HEK293 (cell line): ENCODE measurements around the gene BACH2.

Experiments
- FEZF1 ChIP-seq: fragments of 450-650 bp; formaldehyde crosslinking; IDR thresholded peaks from 2 replicates; pipeline ENCODE4 v1.5.1; 2016; ENCODE audit warnings: missing biosample characterization, missing genetic modification characterization
- REPIN1 ChIP-seq: fragments of 450-650 bp; formaldehyde crosslinking; IDR thresholded peaks from 2 replicates; pipeline ENCODE4 v1.5.1; 2017; ENCODE audit warnings: missing biosample characterization, missing genetic modification characterization, low read depth
- REST ChIP-seq: fragments of 450-650 bp; formaldehyde crosslinking; IDR thresholded peaks from 2 replicates; pipeline ENCODE4 v1.5.1; 2016; ENCODE audit warnings: missing biosample characterization, missing genetic modification characterization
- SP3 ChIP-seq: fragments of 450-650 bp; formaldehyde crosslinking; IDR thresholded peaks from 2 replicates; pipeline ENCODE4 v1.5.1; 2016; ENCODE audit warnings: missing biosample characterization, missing genetic modification characterization
- ZBTB10 ChIP-seq: fragments of 450-650 bp; formaldehyde crosslinking; IDR thresholded peaks from 2 replicates; pipeline ENCODE4 v1.5.1; 2016; ENCODE audit warnings: missing biosample characterization, missing genetic modification characterization
- ZBTB17 ChIP-seq: fragments of 450-650 bp; formaldehyde crosslinking; IDR thresholded peaks from 2 replicates; pipeline ENCODE4 v1.5.1; 2016; ENCODE audit warnings: missing biosample characterization, missing genetic modification characterization
- ZNF10 ChIP-seq: fragments of 450-650 bp; formaldehyde crosslinking; IDR thresholded peaks from 2 replicates; pipeline ENCODE4 v1.5.1; 2017; ENCODE audit warnings: missing biosample characterization, missing genetic modification characterization
- ZNF112 ChIP-seq: fragments of 450-650 bp; formaldehyde crosslinking; IDR thresholded peaks from 2 replicates; pipeline ENCODE4 v1.5.0; 2017; ENCODE audit warnings: missing biosample characterization, missing genetic modification characterization
- ZNF146 ChIP-seq: fragments of 450-650 bp; formaldehyde crosslinking; IDR thresholded peaks from 2 replicates; pipeline ENCODE4 v1.5.1; 2016; ENCODE audit warnings: missing biosample characterization, missing genetic modification characterization
- ZNF174 ChIP-seq: fragments of 450-650 bp; formaldehyde crosslinking; IDR thresholded peaks from 2 replicates; pipeline ENCODE4 v1.5.0; 2017; ENCODE audit warnings: missing biosample characterization, mild to moderate bottlenecking, missing genetic modification characterization
- ZNF175 ChIP-seq: fragments of 450-650 bp; formaldehyde crosslinking; IDR thresholded peaks from 2 replicates; pipeline ENCODE4 v1.5.1; 2016; ENCODE audit warnings: missing biosample characterization, missing genetic modification characterization
- ZNF18 ChIP-seq: fragments of 450-650 bp; formaldehyde crosslinking; IDR thresholded peaks from 2 replicates; pipeline ENCODE4 v1.5.1; 2016; ENCODE audit warnings: missing biosample characterization, missing genetic modification characterization
- ZNF23 ChIP-seq: fragments of 450-650 bp; formaldehyde crosslinking; IDR thresholded peaks from 2 replicates; pipeline ENCODE4 v1.5.1; 2016; ENCODE audit warnings: missing biosample characterization, missing genetic modification characterization, borderline replicate concordance
- ZNF274 ChIP-seq, 2 experiments: fragments of 200-500 bp in 1 of 2; fragments of 450-650 bp in 1 of 2; sonication (Bioruptor generic) in 1 of 2; formaldehyde crosslinking in 1 of 2; IDR thresholded peaks; 2 replicates each; pipeline versions ENCODE4 v1.5.1 to v1.6.1; 2014 to 2016; ENCODE audit warnings: borderline replicate concordance in 1 of 2, inconsistent platforms in 1 of 2, low read length in 1 of 2, missing biosample characterization in 1 of 2, missing genetic modification characterization in 1 of 2
- ZNF311 ChIP-seq: fragments of 450-650 bp; formaldehyde crosslinking; IDR thresholded peaks from 2 replicates; pipeline ENCODE4 v1.5.1; 2017; ENCODE audit warnings: missing biosample characterization, missing genetic modification characterization, borderline replicate concordance
- ZNF354C ChIP-seq: fragments of 450-650 bp; formaldehyde crosslinking; IDR thresholded peaks from 2 replicates; pipeline ENCODE4 v1.5.1; 2016; ENCODE audit warnings: missing biosample characterization, missing genetic modification characterization, low read depth, borderline replicate concordance
- ZNF514 ChIP-seq: fragments of 450-650 bp; formaldehyde crosslinking; IDR thresholded peaks from 2 replicates; pipeline ENCODE4 v1.5.1; 2016; ENCODE audit warnings: missing biosample characterization, missing genetic modification characterization
- ZNF521 ChIP-seq: fragments of 450-650 bp; formaldehyde crosslinking; IDR thresholded peaks from 2 replicates; pipeline ENCODE4 v1.5.1; 2017; ENCODE audit warnings: missing biosample characterization, mild to moderate bottlenecking, missing genetic modification characterization
- ZNF549 ChIP-seq: fragments of 450-650 bp; IDR thresholded peaks from 2 replicates; pipeline ENCODE4 v1.5.1; 2018; ENCODE audit warnings: missing biosample characterization, missing genetic modification characterization, mild to moderate bottlenecking, inconsistent platforms, moderate library complexity
- ZNF560 ChIP-seq: fragments of 450-650 bp; formaldehyde crosslinking; IDR thresholded peaks from 2 replicates; pipeline ENCODE4 v1.5.1; 2017; ENCODE audit warnings: missing biosample characterization, missing genetic modification characterization, borderline replicate concordance
- ZNF561 ChIP-seq: fragments of 450-650 bp; IDR thresholded peaks from 2 replicates; pipeline ENCODE4 v1.5.1; 2018; ENCODE audit warnings: missing biosample characterization, missing genetic modification characterization, borderline replicate concordance
- ZNF600 ChIP-seq: fragments of 450-650 bp; formaldehyde crosslinking; IDR thresholded peaks from 2 replicates; pipeline ENCODE4 v1.5.1; 2016; ENCODE audit warnings: missing biosample characterization, missing genetic modification characterization
- ZNF623 ChIP-seq: fragments of 450-650 bp; formaldehyde crosslinking; IDR thresholded peaks from 2 replicates; pipeline ENCODE4 v1.5.1; 2016; ENCODE audit warnings: missing biosample characterization, missing genetic modification characterization
- ZNF639 ChIP-seq: fragments of 450-650 bp; formaldehyde crosslinking; IDR thresholded peaks from 2 replicates; pipeline ENCODE4 v1.5.1; 2016; ENCODE audit warnings: missing biosample characterization, missing genetic modification characterization
- ZNF658 ChIP-seq: fragments of 450-650 bp; formaldehyde crosslinking; IDR thresholded peaks from 2 replicates; pipeline ENCODE4; 2016; ENCODE audit warnings: missing biosample characterization, missing genetic modification characterization
- ZNF707 ChIP-seq: fragments of 450-650 bp; formaldehyde crosslinking; IDR thresholded peaks from 2 replicates; pipeline ENCODE4 v1.5.1; 2016; ENCODE audit warnings: missing biosample characterization, missing genetic modification characterization
- ZNF776 ChIP-seq: fragments of 450-650 bp; formaldehyde crosslinking; IDR thresholded peaks from 2 replicates; pipeline ENCODE4 v1.5.0; 2017; ENCODE audit warnings: missing biosample characterization, missing genetic modification characterization, borderline replicate concordance
- ZNF843 ChIP-seq: fragments of 450-650 bp; formaldehyde crosslinking; IDR thresholded peaks from 2 replicates; pipeline ENCODE4 v1.5.1; 2016; ENCODE audit warnings: missing biosample characterization, missing genetic modification characterization
- ZSCAN16 ChIP-seq: fragments of 450-650 bp; formaldehyde crosslinking; IDR thresholded peaks from 2 replicates; pipeline ENCODE4 v1.5.1; 2016; ENCODE audit warnings: missing biosample characterization, missing genetic modification characterization
- TF ChIP-seq, protein P1 (sequence below): sonication (generic); formaldehyde crosslinking; IDR thresholded peaks from 2 replicates; pipeline ENCODE4 v1.8.1; 2022; ENCODE audit warnings: mild to moderate bottlenecking, moderate library complexity, missing genetic modification reagents

BACH2 gene

DNA sequence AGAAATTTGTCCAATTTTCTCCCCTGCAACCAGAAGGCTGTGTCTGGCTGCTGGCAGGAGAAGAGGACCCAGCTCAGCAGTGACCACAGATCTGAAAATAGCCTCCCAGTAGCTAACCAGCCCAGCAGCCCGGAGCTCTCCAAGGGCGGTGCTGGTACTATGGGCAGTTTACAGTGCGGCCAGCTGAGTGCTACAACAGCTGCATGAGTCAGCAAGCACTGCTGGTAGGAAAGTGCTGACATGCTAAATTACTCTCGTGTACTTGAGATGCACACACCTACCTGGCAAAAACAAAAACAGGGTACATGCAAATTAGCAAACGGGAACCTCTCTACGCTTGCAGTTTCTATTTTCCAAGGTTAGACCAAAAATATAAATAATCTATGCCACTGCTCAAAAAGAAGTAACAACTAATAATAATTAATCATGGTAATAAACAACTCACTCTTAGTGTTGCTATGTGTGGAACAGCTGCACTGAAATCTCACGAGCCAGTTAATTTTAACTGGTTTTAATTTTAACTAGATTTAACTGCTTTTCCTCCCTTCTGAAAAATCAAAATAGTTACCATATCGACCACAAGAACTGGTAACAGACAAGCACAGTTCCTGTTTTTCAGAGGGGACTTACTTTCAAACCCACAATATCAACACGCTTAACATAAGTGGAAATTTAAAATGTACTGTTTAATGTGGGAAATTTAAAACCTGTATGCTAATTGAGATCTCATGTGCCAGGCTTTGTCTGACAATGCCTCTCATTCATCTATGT, 10.8 kb downstream of the BACH2 start (continued):
- TF ChIP-seq REST (tag by site-specific recombination) = peak; percentile 79
- TF ChIP-seq ZNF561 (tag by site-specific recombination) = peak; percentile 44; the same call in 1 of the 2 replicates
- no peak for TF ChIP-seq ZNF639
- TF ChIP-seq ZNF274 (IDR thresholded peaks at IDR 0.05; ENCODE audit: low read length) = no peak
- TF ChIP-seq ZNF274 (tag by site-specific recombination; IDR thresholded peaks at IDR 0.05; ENCODE audit: borderline replicate concordance) = no peak
- no peak; the same call in 1 of the 2 replicates for TF ChIP-seq ZNF10 (tag by site-specific recombination)
- TF ChIP-seq ZNF175 (tag by site-specific recombination) = no peak
- no peak for TF ChIP-seq SP3
- TF ChIP-seq ZNF549 (tag by site-specific recombination) = no peak
- no peak for TF ChIP-seq ZNF658
- TF ChIP-seq ZNF521 = no peak
- TF ChIP-seq ZNF146 (tag by site-specific recombination) = no peak
- TF ChIP-seq ZNF560 = no peak
- no peak for TF ChIP-seq ZNF707 (tag by site-specific recombination)
- TF ChIP-seq FEZF1 (tag by site-specific recombination) = no peak
- TF ChIP-seq ZNF843 (tag by site-specific recombination) = no peak
- TF ChIP-seq ZNF174 (tag by site-specific recombination) = no peak
- TF ChIP-seq ZSCAN16 (tag by site-specific recombination) = no peak
- no peak for TF ChIP-seq ZBTB10
- no peak for TF ChIP-seq REPIN1 (tag by site-specific recombination)
- TF ChIP-seq ZNF354C = no peak
- TF ChIP-seq ZNF600 (tag by site-specific recombination) = peak; percentile 68
- TF ChIP-seq ZNF23 (tag by site-specific recombination) = no peak
- TF ChIP-seq ZNF514 = no peak
- no peak for TF ChIP-seq ZNF776 (tag by site-specific recombination)
- no peak for TF ChIP-seq ZNF623
- no peak for TF ChIP-seq ZNF18
- no peak for TF ChIP-seq ZNF112 (tag by site-specific recombination)
- TF ChIP-seq ZNF311 (tag by site-specific recombination) = no peak
- TF ChIP-seq, protein P1, sequence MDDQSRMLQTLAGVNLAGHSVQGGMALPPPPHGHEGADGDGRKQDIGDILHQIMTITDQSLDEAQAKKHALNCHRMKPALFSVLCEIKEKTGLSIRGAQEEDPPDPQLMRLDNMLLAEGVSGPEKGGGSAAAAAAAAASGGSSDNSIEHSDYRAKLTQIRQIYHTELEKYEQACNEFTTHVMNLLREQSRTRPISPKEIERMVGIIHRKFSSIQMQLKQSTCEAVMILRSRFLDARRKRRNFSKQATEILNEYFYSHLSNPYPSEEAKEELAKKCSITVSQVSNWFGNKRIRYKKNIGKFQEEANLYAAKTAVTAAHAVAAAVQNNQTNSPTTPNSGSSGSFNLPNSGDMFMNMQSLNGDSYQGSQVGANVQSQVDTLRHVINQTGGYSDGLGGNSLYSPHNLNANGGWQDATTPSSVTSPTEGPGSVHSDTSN = no peak
- peak; percentile 59; the same call in 1 of the 2 replicates for TF ChIP-seq ZBTB17 (tag by site-specific recombination)
